Heart right ventricle (tissue), 16 donors: ENCODE results near the gene FTSJ3. TPM values are rescaled to one million over a fixed set of nuclear protein-coding genes. Genes with fewer than 3 reads are reported as not detected.
"Not testable (repeated sequence)": the region's sequence is repeated elsewhere in the genome, so short reads cannot be mapped to it uniquely, and the experiment has no call there.

ENCODE experiments used
- ATAC-seq, 8 donors: fragments of 200-7000 bp; cut with Tn5 transposase; one replicate each; pipeline ENCODE4 v1.9.1; 2020; ENCODE audit warnings: mild to moderate bottlenecking in 8 of 8, moderate library complexity in 8 of 8, moderate number of reproducible peaks in 1 of 8
- DNase-seq, 2 donors: peaks; one replicate each; pipeline ENCODE4 v3.0.0-alpha.2; 2020
- H3K27ac ChIP-seq, 10 donors: fragments of 200-600 bp; sonication (generic) in 2 of 10; one replicate each; pipeline versions ENCODE4 v1.5.0 to v1.8.0; 2020 to 2022; ENCODE audit warnings: mild to moderate bottlenecking in 3 of 10
- H3K27me3 ChIP-seq, 7 donors: fragments of 200-600 bp; one replicate each; pipeline ENCODE4 v1.8.0; 2021 to 2022; ENCODE audit warnings: mild to moderate bottlenecking in 2 of 7
- H3K36me3 ChIP-seq, 9 donors: fragments of 200-600 bp; sonication (generic) in 1 of 9; one replicate each; pipeline versions ENCODE4 v1.5.0 to v1.8.0; 2020 to 2022; ENCODE audit warnings: mild to moderate bottlenecking in 2 of 9
- H3K4me1 ChIP-seq, 9 donors: fragments of 200-600 bp; sonication (generic) in 1 of 9; one replicate each; pipeline versions ENCODE4 v1.5.0 to v1.8.0; 2020 to 2022; ENCODE audit warnings: mild to moderate bottlenecking in 4 of 9
- H3K4me3 ChIP-seq, 10 donors: fragments of 200-600 bp; sonication (generic) in 2 of 10; one replicate each; pipeline versions ENCODE4 v1.5.0 to v1.8.0; 2020 to 2022; ENCODE audit warnings: mild to moderate bottlenecking in 7 of 10, moderate library complexity in 2 of 10
- H3K9me3 ChIP-seq, 11 donors: fragments of 200-600 bp in 10 of 11; sonication (generic) in 2 of 11; one replicate each; pipeline versions ENCODE4 v1.5.0 to v1.8.0; 2013 to 2022; ENCODE audit warnings: mild to moderate bottlenecking in 2 of 11, control low read depth in 1 of 11, moderate library complexity in 1 of 11
- WGBS, 2 donors: extraction: QIAGEN DNeasy Blood & Tissue Kit; methylation state at CpG; one replicate each; pipeline ENCODE4 v1.1.7; 2013; ENCODE audit warnings: inconsistent platforms in 1 of 2; 5-methylcytosine and 5-hydroxymethylcytosine counted together
- intact Hi-C, 10 donors: fragments of 100-400 bp; cut with DNase I; formaldehyde crosslinking; loops; one replicate each; pipeline versions ENCODE4 v1.11.1 to v1.14.2; 2022
- polyA plus RNA-seq, 2 donors: library from polyadenylated mRNA; stranded (reverse); fragments of 200-250 nt; gene quantifications; one replicate each; pipeline ENCODE4 v1.2.3, GENCODE V29; 2013
- total RNA-seq, 10 donors: library from RNA; stranded (reverse); fragmentation: NEBNext Ultra II Directional in 3 of 10; extraction: Animal tissue kit (Norgen Biotek cat#: 25700) in 3 of 10; gene quantifications; one replicate each; pipeline versions ENCODE4 v1.2.1 to v1.2.4, GENCODE V29; 2021 to 2023
- TF ChIP-seq, protein P1 (sequence below), 9 donors: fragments of 200-600 bp; sonication (generic) in 2 of 9; IDR thresholded peaks; one replicate each; pipeline versions ENCODE4 v1.5.0 to v1.8.0; 2021 to 2022; ENCODE audit warnings: antibody characterized with exemption in 9 of 9, mild to moderate bottlenecking in 5 of 9, moderate library complexity in 1 of 9
- donor health status: Arrhythmogenic right ventricular cardiomyopathy.
- donor health status: ischemic (EF 13 %, LVEDD 7.1; RV severe dilation, severe dysfunction).
- donor health status: healthy with polysubstance abuse.
- donor health status: DM: no; HTN: yes; CAD: no.
- donor health status: DM: no; HTN: no; CAD: no.
- donor health status: ischemic (EF 25% LVEDD 6.9; RV normal size, moderate dysfunction).
- donor health status: ischemic (EF 25% LVEDD 5.7; RV mildly dilated, moderate dysfunction).
- donor health status: healthy.
- donor health status: DM: yes; HTN: yes; CAD: no.
- donor health status: Ischemic cardiomyopathy.
- donor health status: ischemic (EF 35%, LVEDD 5.7; RV mildly dilated, moderate dysfunction).
- donor health status: nonischemic (EF 11% LVEDD 7.7; RV severe dilation, severe dysfunction).
- donor health status: DM: yes; HTN: yes; CAD: no.
- donor health status: PGD.
- donor health status: ischemic (EF 29% LVEDD 5.4; RV normal size, mild dysfunction).
- donor health status: nonischemic (EF 23%, LVEDD 6.1; RV moderate dilation, normal function).

The FTSJ3 gene
- total and polyA plus RNA-seq, 12 donors = 14.0 to 43.0 (median 28.4) TPM

DNA sequence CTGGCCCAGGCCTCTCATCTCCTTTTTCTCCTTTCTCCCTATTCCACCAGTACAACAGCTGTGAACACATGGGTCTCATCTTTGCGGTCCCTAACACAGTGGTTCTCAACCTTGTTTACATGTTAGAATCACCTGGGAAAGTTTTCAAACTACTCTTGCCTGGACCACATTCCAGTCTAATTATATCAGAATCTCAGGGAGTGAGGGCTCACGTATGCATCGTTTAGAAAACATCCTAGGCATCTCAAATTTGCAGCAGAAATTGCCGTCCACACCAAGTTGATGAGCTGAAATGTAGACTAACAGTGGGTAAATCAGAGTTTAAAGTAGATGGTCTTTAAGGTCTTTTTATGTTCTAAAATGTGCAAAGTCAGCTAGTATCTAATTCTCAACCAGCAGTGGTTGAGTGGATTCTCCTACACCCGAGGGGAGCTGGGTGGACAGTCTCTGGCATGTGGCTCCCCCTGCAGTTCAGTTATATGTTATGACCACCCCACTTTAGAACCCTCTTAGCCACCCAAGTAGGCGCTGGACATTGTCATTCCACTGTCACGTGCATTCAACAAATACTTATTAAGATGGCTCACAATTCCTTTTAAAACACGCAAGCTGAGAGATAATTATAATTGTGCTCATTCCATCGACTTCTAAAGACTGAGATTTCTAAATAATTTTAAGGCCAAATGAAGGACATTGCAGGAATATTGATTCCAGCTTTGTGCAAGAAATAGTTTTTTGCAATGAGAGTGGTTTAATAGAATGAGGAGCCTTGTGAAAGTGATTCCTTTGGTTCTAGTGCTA is 42.2 kb upstream of the FTSJ3 start:
- H3K27me3 ChIP-seq, H3K36me3 ChIP-seq, intact Hi-C loops, DNase-seq, H3K4me3 ChIP-seq, H3K27ac ChIP-seq, ATAC-seq, H3K9me3 ChIP-seq, H3K4me1 ChIP-seq: not testable (repeated sequence)
- WGBS, 2 donors = 51 to 57% methylated on average over 9 of the region's 9 CpGs
- TF ChIP-seq, protein P1, sequence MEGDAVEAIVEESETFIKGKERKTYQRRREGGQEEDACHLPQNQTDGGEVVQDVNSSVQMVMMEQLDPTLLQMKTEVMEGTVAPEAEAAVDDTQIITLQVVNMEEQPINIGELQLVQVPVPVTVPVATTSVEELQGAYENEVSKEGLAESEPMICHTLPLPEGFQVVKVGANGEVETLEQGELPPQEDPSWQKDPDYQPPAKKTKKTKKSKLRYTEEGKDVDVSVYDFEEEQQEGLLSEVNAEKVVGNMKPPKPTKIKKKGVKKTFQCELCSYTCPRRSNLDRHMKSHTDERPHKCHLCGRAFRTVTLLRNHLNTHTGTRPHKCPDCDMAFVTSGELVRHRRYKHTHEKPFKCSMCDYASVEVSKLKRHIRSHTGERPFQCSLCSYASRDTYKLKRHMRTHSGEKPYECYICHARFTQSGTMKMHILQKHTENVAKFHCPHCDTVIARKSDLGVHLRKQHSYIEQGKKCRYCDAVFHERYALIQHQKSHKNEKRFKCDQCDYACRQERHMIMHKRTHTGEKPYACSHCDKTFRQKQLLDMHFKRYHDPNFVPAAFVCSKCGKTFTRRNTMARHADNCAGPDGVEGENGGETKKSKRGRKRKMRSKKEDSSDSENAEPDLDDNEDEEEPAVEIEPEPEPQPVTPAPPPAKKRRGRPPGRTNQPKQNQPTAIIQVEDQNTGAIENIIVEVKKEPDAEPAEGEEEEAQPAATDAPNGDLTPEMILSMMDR (IDR thresholded peaks at IDR 0.05) = peak in 2 of 9 donors; percentile 6 to 13

DNA sequence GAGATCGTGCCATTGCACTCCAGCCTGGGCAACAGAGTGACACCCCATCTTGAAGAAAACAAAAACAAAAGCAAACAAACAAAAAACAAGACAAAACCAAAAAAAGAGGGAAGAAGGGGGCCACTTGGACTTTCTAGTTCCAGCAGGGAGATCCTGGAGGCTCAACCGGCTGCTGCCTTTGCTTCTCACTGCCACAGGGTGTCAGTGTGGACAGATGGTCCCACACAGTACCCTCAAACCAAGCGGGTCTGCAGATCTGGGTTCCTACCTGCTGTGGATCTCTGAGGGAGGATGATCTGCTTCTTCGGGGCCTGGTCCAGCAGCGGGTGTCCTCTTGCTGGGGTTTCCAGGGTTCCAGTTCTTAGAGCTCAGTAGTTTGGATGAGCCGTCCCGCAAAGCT is 39.2 kb upstream of the FTSJ3 start:
- H3K27me3 ChIP-seq, DNase-seq, H3K27ac ChIP-seq, H3K9me3 ChIP-seq, H3K36me3 ChIP-seq, H3K4me1 ChIP-seq, intact Hi-C loops, H3K4me3 ChIP-seq: not testable (repeated sequence)
- ATAC-seq = peak in 3 of 8 donors; percentile 36 to 50 (median 44)
- WGBS, 2 donors = 72 to 81% methylated on average over 7 of the region's 7 CpGs

DNA sequence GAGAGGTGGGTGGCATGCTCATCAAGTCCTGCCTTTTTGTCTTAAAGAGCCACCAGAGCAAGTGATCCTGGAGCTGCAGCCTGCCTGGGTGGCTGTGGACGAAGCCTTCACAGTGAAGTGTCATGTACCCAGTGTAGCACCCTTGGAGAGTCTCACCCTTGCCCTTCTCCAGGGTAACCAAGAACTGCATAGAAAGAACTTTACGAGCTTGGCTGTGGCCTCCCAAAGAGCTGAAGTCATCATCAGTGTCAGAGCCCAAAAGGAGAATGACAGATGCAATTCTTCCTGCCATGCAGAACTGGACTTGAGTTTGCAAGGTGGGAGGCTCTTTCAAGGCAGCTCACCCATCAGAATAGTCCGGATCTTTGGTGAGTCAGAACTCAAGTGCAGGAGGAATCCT is 31.8 kb upstream of the FTSJ3 start:
- no peaks in the 10 kb centered on the region for H3K27me3 ChIP-seq
- TF ChIP-seq, protein P1 (IDR thresholded peaks at IDR 0.05) = no peak
- 85 to 90% methylated on average over 3 of the region's 3 CpGs for WGBS, 2 donors
- intact Hi-C loops = no loop called here
- no peaks in the 10 kb centered on the region for H3K4me1 ChIP-seq
- H3K4me3 ChIP-seq = no peak overlapping the region
- no peaks in the 10 kb centered on the region for H3K9me3 ChIP-seq
- H3K36me3 ChIP-seq = no peaks in the 10 kb centered on the region
- ATAC-seq (no peak), DNase-seq (no peak)
- H3K27ac ChIP-seq = no peak overlapping the region

DNA sequence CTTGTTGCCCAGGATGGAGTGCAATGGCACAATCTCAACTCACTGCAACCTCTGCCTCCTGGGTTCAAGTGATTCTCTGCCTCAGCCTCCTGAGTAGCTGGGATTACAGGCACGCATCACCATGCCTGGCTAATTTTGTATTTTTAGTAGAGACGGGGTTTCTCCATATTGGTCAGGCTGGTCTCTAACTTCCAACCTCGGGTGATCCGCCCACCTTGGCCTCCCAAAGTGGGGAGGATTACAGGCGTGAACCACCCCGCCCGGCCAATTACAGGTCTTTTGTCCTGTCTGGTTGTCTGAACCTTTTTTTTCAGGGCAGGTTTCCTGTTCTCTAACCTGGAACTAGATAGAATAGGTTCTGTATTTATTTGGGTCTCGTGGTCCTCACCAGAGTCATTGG is 29.0 kb upstream of the FTSJ3 start:
- H3K4me3 ChIP-seq, H3K36me3 ChIP-seq, ATAC-seq, DNase-seq, H3K27me3 ChIP-seq, H3K4me1 ChIP-seq, intact Hi-C loops, H3K27ac ChIP-seq, H3K9me3 ChIP-seq: not testable (repeated sequence)
- WGBS, 2 donors = 91 to 93% methylated on average over 8 of the region's 8 CpGs

DNA sequence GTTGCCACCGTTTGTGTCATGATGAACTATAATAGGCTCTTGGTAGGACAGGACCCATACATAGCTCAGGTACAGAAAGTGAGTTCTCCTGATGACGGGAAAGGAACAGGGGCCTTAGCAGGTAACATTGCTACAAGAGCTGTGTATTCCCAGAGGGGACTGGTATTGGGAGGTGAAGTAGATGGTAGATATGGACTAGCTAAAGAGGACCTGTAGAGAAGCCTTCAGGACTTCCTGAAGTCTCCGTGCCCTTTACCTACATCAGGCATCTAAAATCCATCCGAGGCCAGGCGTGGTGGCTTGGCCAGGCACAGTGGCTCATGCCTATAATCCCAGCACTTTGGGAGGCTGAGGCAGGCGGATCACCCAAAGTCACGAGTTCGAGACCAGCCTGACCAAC is 27.7 kb upstream of the FTSJ3 start:
- no peak overlapping the region for H3K27ac ChIP-seq
- H3K36me3 ChIP-seq = no peaks in the 10 kb centered on the region
- ATAC-seq = no peak
- H3K27me3 ChIP-seq = no peaks in the 10 kb centered on the region
- no peaks in the 10 kb centered on the region for H3K9me3 ChIP-seq
- no peak for DNase-seq
- H3K4me1 ChIP-seq = no peaks in the 10 kb centered on the region
- TF ChIP-seq, protein P1 (IDR thresholded peaks at IDR 0.05) = no peak
- no peak overlapping the region for H3K4me3 ChIP-seq
- intact Hi-C loops = no loop called here
- 89% methylated on average over 8 of the region's 8 CpGs for WGBS, 2 donors
